CD4-positive, alpha-beta memory T cell (primary cell): Measurements from ENCODE around the gene PRKAG2. TPM values are rescaled to one million over a fixed set of nuclear protein-coding genes. Genes with fewer than 3 reads are reported as not detected.

ENCODE experiments used
- CTCF ChIA-PET: fragments of 350-600 bp; sonication (Branson Sonifier 250); formaldehyde crosslinking; loops from one replicate; lab custom pipeline; 2021; ENCODE audit warnings: inconsistent platforms; ENCODE audit not compliant: partially characterized antibody; lab: Charles Lee
- POLR2A ChIA-PET: fragments of 350-600 bp; sonication (Branson Sonifier 250); formaldehyde crosslinking; loops from one replicate; lab custom pipeline; 2021; ENCODE audit not compliant: partially characterized antibody; lab: Charles Lee
- DNase-seq, 5 donors: peaks; one replicate each; pipeline versions ENCODE4 v3.0.0 to v3.0.0-alpha.2; 2020 to 2022; ENCODE audit warnings: mixed read lengths in 1 of 5
- H3K27ac ChIP-seq: one replicate; pipeline ENCODE4 v1.7.0; 2013; ENCODE audit warnings: low read depth, low read length
- H3K27me3 ChIP-seq: 2 replicates; pipeline ENCODE4 v1.7.0; 2013; ENCODE audit warnings: mild to moderate bottlenecking, low read length, moderate library complexity; ENCODE audit not compliant: insufficient read depth
- H3K36me3 ChIP-seq: 2 replicates; pipeline ENCODE4 v1.7.0; 2013; ENCODE audit warnings: mild to moderate bottlenecking, low read length, moderate library complexity; ENCODE audit not compliant: insufficient read depth
- H3K4me1 ChIP-seq: 2 replicates; pipeline ENCODE4 v1.7.0; 2013; ENCODE audit warnings: mild to moderate bottlenecking, low read length, moderate library complexity; ENCODE audit not compliant: insufficient read depth
- H3K4me3 ChIP-seq, 2 donors: one replicate each; pipeline ENCODE4 v1.7.0; 2013; ENCODE audit warnings: low read length in 2 of 2, mild to moderate bottlenecking in 1 of 2
- H3K9me3 ChIP-seq, 2 donors: one replicate each; pipeline ENCODE4 v1.7.0; 2013; ENCODE audit warnings: low read length in 2 of 2, control low read depth in 1 of 2; ENCODE audit not compliant: control insufficient read depth in 1 of 2
- H3K27ac Mint-ChIP-seq, 7 donors: one replicate each; pipeline ENCODE4 v1.8.0; 2020 to 2021; ENCODE audit warnings: mixed read lengths in 7 of 7, mild to moderate bottlenecking in 6 of 7, inconsistent platforms in 3 of 7, moderate library complexity in 3 of 7
- H3K27me3 Mint-ChIP-seq, 2 donors: one replicate each; pipeline ENCODE4 v1.8.0; 2020 to 2021; ENCODE audit warnings: mixed read lengths in 2 of 2
- H3K36me3 Mint-ChIP-seq, 2 donors: one replicate each; pipeline ENCODE4 v1.8.0; 2020 to 2021; ENCODE audit warnings: mixed read lengths in 2 of 2, inconsistent platforms in 1 of 2, mild to moderate bottlenecking in 1 of 2
- H3K4me1 Mint-ChIP-seq, 4 donors: one replicate each; pipeline ENCODE4 v1.8.0; 2020 to 2021; ENCODE audit warnings: mixed read lengths in 4 of 4, mild to moderate bottlenecking in 1 of 4
- H3K4me3 Mint-ChIP-seq, 8 donors: one replicate each; pipeline ENCODE4 v1.8.0; 2020 to 2021; ENCODE audit warnings: mixed read lengths in 8 of 8, mild to moderate bottlenecking in 7 of 8, moderate library complexity in 6 of 8, inconsistent platforms in 3 of 8
- H3K9me3 Mint-ChIP-seq, 8 donors: one replicate each; pipeline ENCODE4 v1.8.0; 2020 to 2021; ENCODE audit warnings: mixed read lengths in 8 of 8, mild to moderate bottlenecking in 5 of 8, inconsistent platforms in 3 of 8, moderate library complexity in 1 of 8
- intact Hi-C: fragments of 100-400 bp; cut with micrococcal nuclease; formaldehyde crosslinking; loops from one replicate; pipeline ENCODE4 v1.15.1; 2023
- polyA plus RNA-seq, 2 donors: library from polyadenylated mRNA; unstranded; fragments of 300-500 nt; fragmentation: Illumina TruSeq; gene quantifications; one replicate each; pipeline ENCODE4 v1.2.3, GENCODE V29; 2021
- total RNA-seq, 2 experiments: library from RNA; stranded (reverse); gene quantifications; one replicate each; pipeline ENCODE4 v1.2.3, GENCODE V29; 2021

Gene PRKAG2
- total and polyA plus RNA-seq, 4 experiments from 2014 or later: 27.4 to 61.0 (median 47.4) TPM

DNA sequence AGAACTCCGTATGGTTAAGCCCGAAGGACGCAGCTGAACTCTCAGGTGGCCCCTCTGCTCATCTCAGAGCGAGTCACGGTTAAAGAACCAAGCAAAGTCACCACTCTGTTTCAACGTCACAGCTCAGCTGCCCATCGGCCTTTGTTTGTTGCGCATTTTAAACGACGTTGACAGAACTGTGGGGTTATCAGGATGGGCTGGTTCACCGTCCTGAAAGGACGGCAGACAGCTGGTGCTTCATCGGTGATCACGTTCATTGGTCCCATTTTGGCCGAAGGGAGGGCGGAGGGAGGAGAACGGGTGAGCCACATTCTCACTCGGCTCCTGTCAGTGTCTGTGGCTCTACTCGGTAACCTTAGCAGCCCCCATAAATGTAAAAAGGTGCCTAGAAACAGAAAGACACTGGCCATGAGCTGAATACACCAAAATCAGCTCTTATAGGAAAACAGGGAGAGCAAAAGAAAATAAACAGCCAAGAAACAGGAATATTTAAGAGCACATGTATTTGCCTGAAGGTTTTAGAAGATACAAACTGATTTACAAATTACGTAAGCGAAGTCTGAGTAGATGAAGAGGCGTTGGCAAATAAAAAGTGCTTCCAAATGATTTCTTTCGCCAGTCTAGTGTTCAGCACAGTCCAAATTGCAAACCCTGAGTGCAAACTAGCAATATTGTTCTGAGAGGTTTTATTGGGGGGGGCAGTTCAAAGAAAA is 8.4 kb downstream of the PRKAG2 start:
- Histone ChIP-seq H3K4me3 (no peak overlapping the region), H3K27ac (no peak overlapping the region), H3K27me3 (no peaks in the 10 kb centered on the region), H3K9me3 (no peaks in the 10 kb centered on the region), H3K4me1 (no peaks in the 10 kb centered on the region), H3K36me3 (no peaks in the 10 kb centered on the region)
- Mint-ChIP-seq H3K36me3 (peaks cover 0 to 2% of the 10 kb centered on the region in 2 donors), H3K9me3 (no peaks in the 10 kb centered on the region), H3K4me3 (no peak overlapping the region), H3K27me3 (no peaks in the 10 kb centered on the region), H3K4me1 (peaks cover 24 to 70% (median 35%) of the 10 kb centered on the region in 4 donors), H3K27ac (no peak overlapping the region)
- intact Hi-C loops: no loop called here
- CTCF ChIA-PET: interaction anchor here (0.6 to 1.4 kb wide), 2 partner anchors 12 to 64 kb away, joined by 3 read pairs; no protein-coding TSS in a partner anchor
- DNase-seq: no peak
- POLR2A ChIA-PET: interaction anchor here (0.9 kb wide), 1 partner anchor 9 kb away, joined by 3 read pairs; no protein-coding TSS in a partner anchor

DNA sequence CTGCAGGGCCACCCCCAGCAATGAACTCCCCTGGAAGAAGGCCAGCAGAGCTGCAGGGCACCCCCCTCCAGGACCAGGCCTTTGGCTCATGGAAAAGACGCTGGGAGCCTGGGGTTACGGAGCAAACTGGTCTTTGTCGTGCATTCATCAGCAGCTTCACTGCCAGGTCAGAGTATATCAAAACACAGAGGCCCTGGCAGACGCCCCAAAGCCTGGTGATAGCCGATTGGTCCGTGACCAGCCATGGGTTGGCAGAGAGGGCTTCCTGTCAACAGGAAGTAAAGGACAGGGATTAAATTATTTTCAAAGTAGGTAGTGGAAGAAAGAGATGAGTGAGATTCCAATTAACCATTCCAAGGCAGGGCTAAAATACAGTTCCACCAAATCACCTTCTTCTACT is 9.0 kb downstream of the PRKAG2 start:
- CTCF ChIA-PET: no interaction called here
- Mint-ChIP-seq H3K36me3 (peaks cover 0 to 2% of the 10 kb centered on the region in 2 donors), H3K27me3 (no peaks in the 10 kb centered on the region), H3K4me3 (no peak overlapping the region), H3K27ac (no peak overlapping the region), H3K9me3 (no peaks in the 10 kb centered on the region), H3K4me1 (peaks cover 19 to 63% (median 32%) of the 10 kb centered on the region in 4 donors)
- Histone ChIP-seq H3K9me3 (no peaks in the 10 kb centered on the region), H3K27ac (no peak overlapping the region), H3K36me3 (no peaks in the 10 kb centered on the region), H3K4me1 (no peaks in the 10 kb centered on the region), H3K4me3 (no peak overlapping the region), H3K27me3 (no peaks in the 10 kb centered on the region)
- DNase-seq: no peak
- intact Hi-C loops: no loop called here
- POLR2A ChIA-PET: interaction anchor here (0.9 kb wide), 1 partner anchor 10 kb away, joined by 3 read pairs; no protein-coding TSS in a partner anchor

DNA sequence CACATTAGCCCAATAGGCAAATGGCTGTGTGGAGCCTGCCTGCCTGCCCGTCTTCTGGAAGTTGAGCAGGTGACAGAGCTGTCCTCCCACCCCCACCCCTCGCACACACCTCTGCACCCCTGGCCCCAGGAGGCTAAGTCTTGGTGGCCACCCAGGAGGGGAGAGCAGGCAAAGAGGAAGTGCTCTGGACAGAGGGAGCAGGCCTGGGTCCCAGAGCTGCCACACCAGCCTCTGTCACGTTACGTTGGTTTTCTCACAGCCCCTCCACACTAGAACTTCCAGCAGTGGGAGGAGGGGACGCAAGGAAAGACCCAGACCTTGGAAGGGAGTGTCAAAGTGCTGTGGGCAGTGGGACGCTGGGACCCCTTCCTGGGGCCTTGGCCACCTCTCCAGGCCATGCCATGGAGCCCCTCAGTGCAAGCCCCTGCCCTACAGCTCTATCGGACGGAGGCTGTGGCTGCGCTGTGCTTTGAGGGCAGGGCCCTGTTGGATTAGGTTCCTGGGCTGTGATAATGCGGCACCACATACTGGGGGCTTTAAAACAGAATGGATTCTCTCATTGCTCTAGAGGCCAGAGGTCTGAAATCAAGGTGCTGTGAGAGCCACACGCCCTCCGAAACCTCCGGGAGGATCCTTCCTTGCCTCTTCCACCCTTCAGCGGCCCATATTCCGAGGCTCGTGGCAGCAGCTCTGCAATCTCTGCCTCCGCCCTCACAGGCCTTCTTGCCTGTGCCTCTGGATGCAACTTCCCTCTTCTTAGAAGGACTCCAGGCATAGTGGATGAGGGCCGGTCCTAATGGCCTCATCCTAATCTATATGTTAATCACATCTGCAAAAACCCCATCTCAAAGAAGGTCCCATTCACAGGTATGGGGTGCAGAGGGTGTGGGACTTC is 9.9 kb downstream of the PRKAG2 start:
- no peaks in the 10 kb centered on the region for H3K27me3 ChIP-seq
- H3K36me3 Mint-ChIP-seq: peaks cover 0 to 2% of the 10 kb centered on the region in 2 donors
- no peaks in the 10 kb centered on the region for H3K27me3 Mint-ChIP-seq
- ChIA-PET POLR2A (interaction anchor here (1.0 kb wide), 1 partner anchor 10 kb away, joined by 4 read pairs; no protein-coding TSS in a partner anchor), CTCF (no interaction called here)
- intact Hi-C loops: no loop called here
- no peak overlapping the region for H3K4me3 ChIP-seq
- H3K4me3 Mint-ChIP-seq: no peak overlapping the region
- no peaks in the 10 kb centered on the region for H3K36me3 ChIP-seq
- DNase-seq: no peak
- no peak overlapping the region for H3K27ac Mint-ChIP-seq
- no peak overlapping the region for H3K27ac ChIP-seq
- H3K4me1 Mint-ChIP-seq: peaks cover 17 to 63% (median 30%) of the 10 kb centered on the region in 4 donors
- no peaks in the 10 kb centered on the region for H3K9me3 Mint-ChIP-seq
- no peaks in the 10 kb centered on the region for H3K4me1 ChIP-seq
- H3K9me3 ChIP-seq: no peaks in the 10 kb centered on the region

DNA sequence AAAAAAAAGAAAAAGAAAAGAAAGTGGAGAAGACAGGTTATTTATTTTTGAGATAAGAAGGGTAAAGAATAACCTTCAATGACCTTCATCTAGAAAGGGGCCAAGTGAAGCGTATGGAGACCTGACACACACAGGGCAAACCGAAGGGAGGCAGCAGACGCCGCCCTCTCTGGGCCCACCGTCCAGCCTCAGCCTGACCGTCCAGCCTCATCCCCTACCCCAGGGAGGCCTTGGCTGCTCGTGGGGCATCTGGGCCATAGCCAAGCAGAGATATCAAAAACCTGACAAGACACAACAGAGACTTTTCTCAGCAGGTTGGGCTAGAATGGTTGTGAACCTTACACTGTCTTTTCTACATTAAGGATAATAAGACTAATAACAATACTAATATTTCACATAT is 10.9 kb downstream of the PRKAG2 start:
- ChIA-PET CTCF (no interaction called here), POLR2A (interaction anchor here (1.0 kb wide), 1 partner anchor 11 kb away, joined by 4 read pairs; no protein-coding TSS in a partner anchor)
- Histone ChIP-seq H3K27me3 (no peaks in the 10 kb centered on the region), H3K9me3 (no peaks in the 10 kb centered on the region), H3K36me3 (no peaks in the 10 kb centered on the region), H3K4me1 (no peaks in the 10 kb centered on the region), H3K27ac (no peak overlapping the region), H3K4me3 (no peak overlapping the region)
- Mint-ChIP-seq H3K4me1 (peaks cover 16 to 60% (median 26%) of the 10 kb centered on the region in 4 donors), H3K27ac (peak overlapping the region in 1 of 7 donors; percentile 70), H3K27me3 (no peaks in the 10 kb centered on the region), H3K4me3 (no peak overlapping the region), H3K36me3 (peaks cover 0 to 2% of the 10 kb centered on the region in 2 donors), H3K9me3 (no peaks in the 10 kb centered on the region)
- intact Hi-C loops: no loop called here
- no peak for DNase-seq

DNA sequence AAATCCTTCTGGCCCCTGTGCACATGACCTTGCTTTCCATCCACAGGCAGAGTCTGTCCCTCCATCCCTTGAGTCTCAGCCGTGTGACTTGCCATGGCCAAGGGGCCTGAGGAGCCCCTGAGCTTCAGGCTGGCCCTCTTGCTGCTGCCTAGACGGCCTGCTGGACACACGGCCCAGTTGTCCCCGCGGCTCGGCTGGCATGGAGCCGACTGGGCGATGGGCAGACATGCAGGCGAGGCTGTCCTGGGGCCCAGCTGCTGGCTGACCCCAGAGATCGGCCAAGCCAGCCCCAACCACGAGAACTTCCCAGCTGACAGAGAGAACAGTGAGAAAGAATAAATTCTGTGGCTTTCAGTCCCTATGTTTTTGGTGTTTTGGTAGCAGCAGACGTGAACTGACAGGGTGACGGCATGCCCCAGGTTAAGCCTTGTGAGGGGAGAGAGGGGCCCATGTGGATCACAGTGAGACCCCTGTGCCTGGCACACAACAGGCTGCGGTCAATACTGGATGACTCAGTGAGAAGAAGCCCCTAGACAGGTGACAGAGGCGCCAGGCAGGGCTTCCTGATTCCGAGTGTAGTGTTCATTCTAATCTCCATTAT is 11.7 kb downstream of the PRKAG2 start:
- Mint-ChIP-seq H3K27ac (peak overlapping the region in 1 of 7 donors; percentile 13), H3K27me3 (no peaks in the 10 kb centered on the region), H3K4me3 (no peak overlapping the region), H3K4me1 (peaks cover 12 to 60% (median 24%) of the 10 kb centered on the region in 4 donors), H3K36me3 (peaks cover 0 to 2% of the 10 kb centered on the region in 2 donors), H3K9me3 (no peaks in the 10 kb centered on the region)
- ChIA-PET CTCF (no interaction called here), POLR2A (no interaction called here)
- Histone ChIP-seq H3K36me3 (no peaks in the 10 kb centered on the region), H3K27me3 (no peaks in the 10 kb centered on the region), H3K27ac (no peak overlapping the region), H3K4me3 (no peak overlapping the region), H3K9me3 (no peaks in the 10 kb centered on the region), H3K4me1 (no peaks in the 10 kb centered on the region)
- no peak for DNase-seq
- intact Hi-C loops: no loop called here

DNA sequence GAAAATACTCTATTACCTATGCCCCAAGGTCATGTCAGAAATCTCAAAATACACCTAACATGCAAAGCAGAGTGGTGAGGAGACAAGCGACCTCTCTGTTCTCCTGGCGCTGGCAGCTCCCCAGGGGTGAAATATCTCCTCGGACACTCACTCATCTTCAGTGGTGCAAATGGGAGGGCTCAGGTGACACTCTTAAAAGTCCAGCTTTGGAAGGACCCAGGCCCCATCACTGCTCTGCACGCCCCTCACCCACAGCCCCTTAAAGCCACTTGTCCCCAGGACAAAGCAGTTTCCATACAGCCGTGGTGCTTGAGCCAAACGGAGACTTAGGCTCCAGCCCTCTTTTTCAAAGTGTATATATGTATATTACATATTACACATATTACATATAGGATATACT is 12.4 kb downstream of the PRKAG2 start:
- DNase-seq: no peak
- no peaks in the 10 kb centered on the region for H3K4me1 ChIP-seq
- ChIA-PET POLR2A (no interaction called here), CTCF (no interaction called here)
- no peaks in the 10 kb centered on the region for H3K9me3 Mint-ChIP-seq
- peaks cover 0 to 2% of the 10 kb centered on the region in 2 donors for H3K36me3 Mint-ChIP-seq
- no peaks in the 10 kb centered on the region for H3K27me3 Mint-ChIP-seq
- H3K4me3 Mint-ChIP-seq: no peak overlapping the region
- H3K4me1 Mint-ChIP-seq: peaks cover 11 to 58% (median 20%) of the 10 kb centered on the region in 4 donors
- intact Hi-C loops: loop anchor here (5.0 kb wide), 1 partner anchor 68 kb away; no protein-coding TSS in a partner anchor
- H3K27me3 ChIP-seq: no peaks in the 10 kb centered on the region
- peak overlapping the region in 2 of 7 donors; percentile 64 for H3K27ac Mint-ChIP-seq
- H3K4me3 ChIP-seq: no peak overlapping the region
- no peaks in the 10 kb centered on the region for H3K9me3 ChIP-seq
- no peak overlapping the region for H3K27ac ChIP-seq
- H3K36me3 ChIP-seq: no peaks in the 10 kb centered on the region
